Neural cell (in vitro differentiated cells): ENCODE results near the gene DHX38. TPM values are rescaled to one million over a fixed set of nuclear protein-coding genes. Genes with fewer than 3 reads are reported as not detected.

ENCODE experiments used
- H2AFZ ChIP-seq: fragments of 200-600, 300-800 bp; sonication (generic), shearing (Covaris generic); 2 replicates; pipeline ENCODE4 v1.6.0; 2014; ENCODE audit warnings: low read depth, mild to moderate bottlenecking, antibody characterized with exemption, low read length, moderate library complexity
- H3F3A ChIP-seq: fragments of 200-600 bp; shearing (Covaris generic); 2 replicates; pipeline ENCODE4 v1.6.1; 2016; ENCODE audit warnings: mild to moderate bottlenecking, moderate library complexity, mixed read lengths, antibody characterized with exemption, low read length; ENCODE audit not compliant: insufficient read depth, poor library complexity, severe bottlenecking
- H3K27ac ChIP-seq: fragments of 200-600, 300-800 bp; sonication (generic), shearing (Covaris generic); 2 replicates; pipeline ENCODE4 v1.5.1; 2014; ENCODE audit warnings: mild to moderate bottlenecking, low read length, moderate library complexity
- H3K27me3 ChIP-seq: fragments of 300-800, 200-600 bp; sonication (generic), shearing (Covaris generic); 2 replicates; pipeline ENCODE4 v1.6.0; 2014; ENCODE audit warnings: mild to moderate bottlenecking, low read depth, low read length, moderate library complexity; ENCODE audit not compliant: insufficient read depth
- H3K36me3 ChIP-seq: fragments of 300-800, 200-600 bp; sonication (generic), shearing (Covaris generic); 2 replicates; pipeline ENCODE4 v1.5.1; 2014; ENCODE audit warnings: mild to moderate bottlenecking, antibody characterized with exemption, low read length, moderate library complexity; ENCODE audit not compliant: insufficient read depth
- H3K4me2 ChIP-seq: fragments of 300-800, 200-600 bp; sonication (generic), shearing (Covaris generic); 2 replicates; pipeline ENCODE4 v1.6.0; 2014; ENCODE audit warnings: mild to moderate bottlenecking, low read length
- H3K4me3 ChIP-seq: fragments of 300-800, 200-600 bp; sonication (generic), shearing (Covaris generic); 2 replicates; pipeline ENCODE4 v1.5.1; 2014; ENCODE audit warnings: mild to moderate bottlenecking, low read length, moderate library complexity
- H3K79me2 ChIP-seq: fragments of 200-600 bp; shearing (Covaris generic); replicated peaks from 2 replicates; pipeline ENCODE4 v1.6.0; 2014; ENCODE audit warnings: mild to moderate bottlenecking, low read length, moderate library complexity; ENCODE audit not compliant: insufficient read depth
- H3K9ac ChIP-seq: fragments of 300-800, 200-600 bp; sonication (generic), shearing (Covaris generic); 2 replicates; pipeline ENCODE4 v1.6.1; 2016; ENCODE audit warnings: mild to moderate bottlenecking, low read length, mixed read lengths
- H3K9me2 ChIP-seq: fragments of 200-600 bp; shearing (Covaris generic); 2 replicates; pipeline ENCODE4 v1.6.1; 2016; ENCODE audit warnings: mild to moderate bottlenecking, low read length, mixed read lengths; ENCODE audit not compliant: insufficient read depth
- H3K9me3 ChIP-seq: fragments of 200-600, 300-800 bp; sonication (generic), shearing (Covaris generic); 2 replicates; pipeline ENCODE4 v1.6.1; 2016; ENCODE audit warnings: mild to moderate bottlenecking, mixed run types, low read length, moderate library complexity, mixed read lengths
- H4K20me1 ChIP-seq: fragments of 200-600 bp; shearing (Covaris generic); 2 replicates; pipeline ENCODE4 v1.6.1; 2016; ENCODE audit warnings: mild to moderate bottlenecking, mixed run types; ENCODE audit not compliant: insufficient read depth
- CTCF ChIP-seq: fragments of 450-650 bp; IDR thresholded peaks from 2 replicates; pipeline ENCODE4 v1.5.1; 2014; ENCODE audit warnings: antibody characterized with exemption, mild to moderate bottlenecking, moderate library complexity; ENCODE audit not compliant: poor library complexity, severe bottlenecking
- EP300 ChIP-seq: fragments of 450-650 bp; conservative IDR thresholded peaks from 2 replicates; pipeline ENCODE4 v1.6.1; 2014; ENCODE audit warnings: antibody characterized with exemption, mild to moderate bottlenecking, moderate library complexity; ENCODE audit not compliant: poor library complexity, severe bottlenecking
- EZH2 ChIP-seq: fragments of 200-600, 300-800 bp; shearing (Covaris generic), sonication (generic); IDR thresholded peaks from 2 replicates; pipeline ENCODE4 v1.6.1; 2014; ENCODE audit warnings: antibody characterized with exemption, low read length, borderline replicate concordance, mild to moderate bottlenecking; ENCODE audit not compliant: insufficient read depth, poor library complexity, severe bottlenecking
- MXI1 ChIP-seq: fragments of 450-650 bp; conservative IDR thresholded peaks from 2 replicates; pipeline ENCODE4 v1.6.1; 2014; ENCODE audit warnings: antibody characterized with exemption, mild to moderate bottlenecking; ENCODE audit not compliant: poor library complexity, severe bottlenecking
- POLR2AphosphoS5 ChIP-seq: IDR thresholded peaks from 2 replicates; pipeline ENCODE4 v1.6.1; 2012
- RAD21 ChIP-seq: fragments of 450-650 bp; conservative IDR thresholded peaks from 2 replicates; pipeline ENCODE4 v1.6.1; 2014; ENCODE audit warnings: antibody characterized with exemption, mild to moderate bottlenecking, moderate library complexity
- REST ChIP-seq: IDR thresholded peaks from 2 replicates; pipeline ENCODE4 v1.6.1; 2012; ENCODE audit warnings: borderline replicate concordance
- SMC3 ChIP-seq: fragments of 450-650 bp; conservative IDR thresholded peaks from 2 replicates; pipeline ENCODE4 v1.6.1; 2014; ENCODE audit warnings: antibody characterized with exemption, mild to moderate bottlenecking, moderate library complexity; ENCODE audit not compliant: poor library complexity
- TAF1 ChIP-seq: IDR thresholded peaks from 2 replicates; pipeline ENCODE4 v1.6.1; 2012; ENCODE audit warnings: low read depth
- polyA plus RNA-seq: library from polyadenylated mRNA; depleted of rRNA; stranded (reverse); fragments of >200 nt; gene quantifications from 2 replicates; pipeline ENCODE4 v1.2.3, GENCODE V29; 2014

Gene DHX38
- polyA plus RNA-seq, 1 donor from 2014 or later: 48.0 TPM

- peaks cover 26% of the 10 kb centered on the region for H3K79me2 ChIP-seq
- no peak overlapping the region for H3K4me2 ChIP-seq
- no peak overlapping the region for H3K4me3 ChIP-seq
- H3K9me3 ChIP-seq: no peaks in the 10 kb centered on the region
- no peak overlapping the region for H3K9ac ChIP-seq
- peaks cover 7% of the 10 kb centered on the region for H3K36me3 ChIP-seq
- H4K20me1 ChIP-seq: no peaks in the 10 kb centered on the region
- no peak overlapping the region for H2AFZ ChIP-seq
- H3F3A ChIP-seq: no peaks in the 10 kb centered on the region
- no peaks in the 10 kb centered on the region for H3K9me2 ChIP-seq
- H3K27me3 ChIP-seq: no peaks in the 10 kb centered on the region
- TF ChIP-seq MXI1 (no peak), REST (no peak), EP300 (no peak), RAD21 (no peak), POLR2AphosphoS5 (no peak), EZH2 (no peak), SMC3 (no peak), TAF1 (no peak), CTCF (no peak)
- H3K27ac ChIP-seq: no peak overlapping the region
Observed at GRCh38 chr16:72098936-72099335, 5.3 kb downstream of the DHX38 start.

GRCh38 chr16:72099377-72099818 lies 5.8 kb downstream of the DHX38 start:
- Histone ChIP-seq H3K9me3 (no peaks in the 10 kb centered on the region), H3K27me3 (no peaks in the 10 kb centered on the region), H2AFZ (no peak overlapping the region), H3K9ac (no peak overlapping the region), H3K9me2 (no peaks in the 10 kb centered on the region), H4K20me1 (no peaks in the 10 kb centered on the region), H3K27ac (no peak overlapping the region), H3K36me3 (peaks cover 7% of the 10 kb centered on the region), H3F3A (no peaks in the 10 kb centered on the region), H3K79me2 (peaks cover 22% of the 10 kb centered on the region), H3K4me2 (no peak overlapping the region), H3K4me3 (no peak overlapping the region)
- no peak for TF ChIP-seq POLR2AphosphoS5
- no peak for TF ChIP-seq TAF1
- no peak for TF ChIP-seq EP300
- peak; percentile 77 for TF ChIP-seq CTCF
- peak; percentile 81 for TF ChIP-seq RAD21
- TF ChIP-seq REST: no peak
- peak; percentile 75 for TF ChIP-seq SMC3
- TF ChIP-seq EZH2: no peak
- no peak for TF ChIP-seq MXI1
